Right atrium auricular region (tissue), 2 donors: ENCODE results near the gene TRIP10. TPM values are rescaled to one million over a fixed set of nuclear protein-coding genes. Genes with fewer than 3 reads are reported as not detected.

Experiments used
- DNase-seq: peaks from one replicate; pipeline ENCODE4 v3.0.0-alpha.2; 2019; ENCODE audit warnings: low spot score
- H3K27ac ChIP-seq, 2 donors: fragments of 200-600 bp; sonication (generic); 1 replicate in 1 of 2; 2 replicates in 1 of 2; pipeline ENCODE4 v1.5.1; 2016 to 2019
- H3K27me3 ChIP-seq, 2 donors: fragments of 200-600 bp; sonication (generic); one replicate each; pipeline versions ENCODE4 v1.5.1 to v1.6.0; 2017 to 2019
- H3K36me3 ChIP-seq: fragments of 200-600 bp; sonication (generic); one replicate; pipeline ENCODE4 v1.5.1; 2016
- H3K4me1 ChIP-seq, 2 donors: fragments of 200-600 bp; sonication (generic); one replicate each; pipeline versions ENCODE4 v1.5.1 to v1.6.0; 2017 to 2019
- H3K4me3 ChIP-seq, 2 donors: fragments of 200-600 bp; sonication (generic); 1 replicate in 1 of 2; 2 replicates in 1 of 2; pipeline ENCODE4 v1.5.1; 2017 to 2019; ENCODE audit warnings: mild to moderate bottlenecking in 1 of 2, moderate library complexity in 1 of 2
- H3K9me3 ChIP-seq, 2 donors: fragments of 200-600 bp; sonication (generic); one replicate each; pipeline ENCODE4 v1.5.1; 2019
- total RNA-seq, 2 donors: library from RNA; depleted of rRNA; stranded (reverse); fragments of >200 nt; gene quantifications; one replicate each; pipeline ENCODE4 v1.1.0, GENCODE V29; 2016
- TF ChIP-seq, protein P1 (sequence below), 2 donors: fragments of 200-600 bp; sonication (generic); IDR thresholded peaks; one replicate each; pipeline ENCODE4 v1.5.1; 2019; ENCODE audit warnings: antibody characterized with exemption in 2 of 2

Gene TRIP10
- total RNA-seq, 2 donors from 2014 or later, result 39.6 to 65.3 TPM

DNA sequence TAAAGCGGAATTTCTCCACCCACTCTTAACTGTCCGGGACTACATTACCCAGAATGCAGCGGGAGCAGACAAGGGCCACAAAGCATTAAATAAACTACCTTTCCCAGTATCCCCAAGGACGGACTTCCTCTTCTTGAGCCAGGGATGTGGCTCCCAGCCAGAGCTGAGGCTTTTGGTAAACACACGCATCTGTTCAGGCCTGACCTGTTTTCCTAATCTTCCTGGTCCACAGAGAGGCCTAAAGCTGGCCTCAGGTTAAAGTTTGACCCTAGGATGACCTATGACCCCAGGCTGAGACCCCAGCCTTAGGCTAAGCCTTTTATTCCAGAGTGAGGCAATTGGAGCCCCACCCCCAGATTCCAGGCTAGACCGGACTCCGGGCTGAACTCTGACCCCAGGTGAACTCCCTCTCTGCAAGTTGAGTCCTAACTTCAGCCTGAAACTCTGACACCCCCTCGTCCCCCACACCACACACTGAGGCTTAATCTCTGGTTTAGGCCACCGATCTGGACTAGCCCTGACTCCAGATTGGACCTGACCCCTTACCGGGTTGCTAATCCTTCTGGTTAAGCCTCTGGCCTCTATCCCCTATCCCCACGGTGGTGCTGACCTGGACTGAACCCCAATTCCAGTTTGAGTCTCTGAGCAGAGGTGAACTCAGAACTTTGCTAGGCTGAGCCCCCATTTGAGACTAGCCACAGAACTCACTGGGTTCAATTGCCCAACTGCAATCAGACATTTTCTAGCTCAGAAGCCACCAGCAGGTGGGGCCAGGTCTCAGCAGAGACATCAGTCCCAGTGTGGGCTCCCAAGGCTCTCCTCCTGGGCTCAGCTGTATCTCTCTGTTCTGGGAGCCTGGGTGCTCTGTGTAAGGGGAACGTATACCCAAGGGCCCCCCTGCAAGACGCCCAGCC is 1.4 kb upstream of the TRIP10 start:
- TF ChIP-seq, protein P1, sequence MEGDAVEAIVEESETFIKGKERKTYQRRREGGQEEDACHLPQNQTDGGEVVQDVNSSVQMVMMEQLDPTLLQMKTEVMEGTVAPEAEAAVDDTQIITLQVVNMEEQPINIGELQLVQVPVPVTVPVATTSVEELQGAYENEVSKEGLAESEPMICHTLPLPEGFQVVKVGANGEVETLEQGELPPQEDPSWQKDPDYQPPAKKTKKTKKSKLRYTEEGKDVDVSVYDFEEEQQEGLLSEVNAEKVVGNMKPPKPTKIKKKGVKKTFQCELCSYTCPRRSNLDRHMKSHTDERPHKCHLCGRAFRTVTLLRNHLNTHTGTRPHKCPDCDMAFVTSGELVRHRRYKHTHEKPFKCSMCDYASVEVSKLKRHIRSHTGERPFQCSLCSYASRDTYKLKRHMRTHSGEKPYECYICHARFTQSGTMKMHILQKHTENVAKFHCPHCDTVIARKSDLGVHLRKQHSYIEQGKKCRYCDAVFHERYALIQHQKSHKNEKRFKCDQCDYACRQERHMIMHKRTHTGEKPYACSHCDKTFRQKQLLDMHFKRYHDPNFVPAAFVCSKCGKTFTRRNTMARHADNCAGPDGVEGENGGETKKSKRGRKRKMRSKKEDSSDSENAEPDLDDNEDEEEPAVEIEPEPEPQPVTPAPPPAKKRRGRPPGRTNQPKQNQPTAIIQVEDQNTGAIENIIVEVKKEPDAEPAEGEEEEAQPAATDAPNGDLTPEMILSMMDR (IDR thresholded peaks at IDR 0.05), result peak; percentile 44 to 72
- H3K36me3 ChIP-seq, result peaks cover 8% of the 10 kb centered on the region
- H3K4me3 ChIP-seq, result peak overlapping the region in 1 of 2 donors; percentile 95
- H3K27me3 ChIP-seq, result no peaks in the 10 kb centered on the region
- H3K4me1 ChIP-seq, result peaks cover 0 to 55% of the 10 kb centered on the region in 2 donors
- DNase-seq, result peak; percentile 87
- peak overlapping the region; percentile 96 to 97 for H3K27ac ChIP-seq
- H3K9me3 ChIP-seq, result no peaks in the 10 kb centered on the region

DNA sequence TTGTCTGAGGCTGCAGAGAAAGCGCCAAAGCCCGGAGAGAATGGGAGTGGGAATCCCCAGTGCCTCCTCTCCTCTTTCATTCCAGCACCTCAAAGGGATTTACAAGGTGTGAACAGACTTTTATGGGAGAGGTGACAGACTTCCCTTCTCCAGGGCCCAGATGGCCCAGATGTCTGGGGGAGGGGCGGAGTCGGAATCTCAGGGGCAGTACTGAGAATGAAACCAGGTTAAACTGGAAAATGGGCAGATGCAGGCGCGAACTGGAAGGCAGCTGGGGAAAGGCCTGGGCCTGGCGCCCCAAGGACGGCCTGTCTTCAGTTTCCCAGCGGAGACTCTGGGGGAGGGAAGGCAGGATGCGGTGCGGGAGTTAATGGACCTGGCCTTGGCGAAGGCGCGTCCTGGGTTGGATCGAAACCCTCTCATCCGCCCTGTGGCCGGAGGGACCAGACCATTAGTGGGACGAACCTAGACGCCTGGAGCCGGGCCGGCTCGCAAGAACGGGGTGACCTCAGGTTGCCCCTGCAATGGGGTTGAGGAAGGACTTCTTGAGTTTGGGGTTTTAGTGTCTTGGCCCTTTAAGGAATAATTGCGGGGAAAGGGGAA is 592 bp upstream of the TRIP10 start:
- Histone ChIP-seq H3K27ac (peak overlapping the region; percentile 96 to 97), H3K4me1 (peaks cover 0 to 62% of the 10 kb centered on the region in 2 donors), H3K27me3 (no peaks in the 10 kb centered on the region), H3K9me3 (no peaks in the 10 kb centered on the region), H3K4me3 (peak overlapping the region; percentile 11 to 95), H3K36me3 (peaks cover 13% of the 10 kb centered on the region)
- peak; percentile 67 for DNase-seq
- TF ChIP-seq, protein P1 (IDR thresholded peaks at IDR 0.05), result no peak

DNA sequence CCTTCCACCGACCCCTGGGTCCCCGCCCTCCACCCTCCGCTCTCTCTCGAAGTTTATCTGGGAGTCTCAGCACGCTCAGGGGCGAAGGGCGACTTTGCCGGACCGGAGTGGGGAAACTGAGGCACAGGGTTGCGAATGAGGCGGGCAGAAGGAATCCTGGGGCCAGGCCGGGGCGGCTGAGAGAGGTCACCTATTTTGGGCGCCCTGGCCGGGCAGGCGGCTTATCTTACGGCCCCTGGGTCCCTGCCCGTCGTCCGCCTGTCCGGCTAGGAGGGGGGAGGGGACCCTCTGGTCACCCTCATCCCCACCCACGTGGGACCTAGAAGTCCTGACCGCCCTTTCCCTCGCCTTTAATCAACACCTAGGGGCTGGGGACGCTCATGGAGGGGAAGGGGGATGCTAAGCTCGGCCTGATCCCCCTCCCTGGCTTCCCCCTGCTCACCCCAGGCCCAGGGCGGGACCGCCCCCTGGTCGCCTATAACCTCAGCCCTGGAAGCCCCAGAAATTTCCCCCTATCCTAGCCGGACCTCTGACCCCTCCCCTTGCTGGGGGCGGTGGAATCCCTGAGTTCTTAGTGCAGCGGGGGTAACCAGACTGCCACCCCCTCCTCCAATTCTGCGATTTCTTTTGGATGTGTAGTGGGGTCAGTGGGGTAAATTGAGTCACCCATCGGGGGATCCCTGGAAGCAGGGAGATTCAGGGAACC is 556 bp downstream of the TRIP10 start:
- Histone ChIP-seq H3K9me3 (no peaks in the 10 kb centered on the region), H3K36me3 (peaks cover 13% of the 10 kb centered on the region), H3K27me3 (no peaks in the 10 kb centered on the region), H3K27ac (peak overlapping the region; percentile 91 to 97), H3K4me3 (peak overlapping the region; percentile 94 to 95), H3K4me1 (peaks cover 0 to 74% of the 10 kb centered on the region in 2 donors)
- DNase-seq, result no peak
- TF ChIP-seq, protein P1 (IDR thresholded peaks at IDR 0.05), result no peak

DNA sequence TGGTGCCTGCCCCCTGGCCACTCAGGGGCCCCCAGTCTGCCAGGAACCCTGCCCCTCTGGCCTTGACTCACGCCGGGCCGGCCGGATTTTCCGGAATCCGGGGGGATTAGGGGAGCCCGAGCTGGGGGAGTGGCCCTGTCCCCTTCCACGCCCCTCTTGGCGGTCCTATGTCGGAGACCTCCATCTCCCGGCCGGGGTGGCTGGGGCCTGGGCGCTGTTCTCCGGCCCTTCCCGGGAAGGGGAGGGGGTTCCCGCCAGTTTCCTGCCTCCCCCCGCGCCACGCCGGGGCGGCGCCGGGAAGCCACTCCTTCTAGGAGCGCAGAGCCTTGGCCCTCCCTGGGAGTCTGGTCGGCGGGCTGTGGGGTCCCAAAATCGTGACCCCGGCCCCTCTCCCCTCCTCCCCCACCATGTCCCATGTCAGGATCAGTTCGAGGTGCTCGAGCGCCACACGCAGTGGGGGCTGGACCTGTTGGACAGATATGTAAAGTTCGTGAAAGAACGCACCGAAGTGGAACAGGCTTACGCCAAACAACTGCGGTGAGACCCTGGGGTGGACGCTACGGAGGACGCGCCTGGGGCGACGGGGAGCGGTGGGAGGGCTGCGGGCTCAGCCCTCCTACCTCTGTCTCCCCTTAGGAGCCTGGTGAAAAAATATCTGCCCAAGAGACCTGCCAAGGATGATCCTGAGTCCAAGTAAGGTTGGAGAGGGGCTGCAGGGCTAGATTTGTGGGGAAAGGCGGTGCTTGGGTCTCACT is 1.3 kb downstream of the TRIP10 start:
- Histone ChIP-seq H3K36me3 (peaks cover 18% of the 10 kb centered on the region), H3K9me3 (no peaks in the 10 kb centered on the region), H3K4me3 (peak overlapping the region; percentile 94 to 95), H3K4me1 (peaks cover 0 to 77% of the 10 kb centered on the region in 2 donors), H3K27ac (peak overlapping the region; percentile 91 to 97), H3K27me3 (no peaks in the 10 kb centered on the region)
- DNase-seq, result peak; percentile 68
- TF ChIP-seq, protein P1 (IDR thresholded peaks at IDR 0.05), result no peak

DNA sequence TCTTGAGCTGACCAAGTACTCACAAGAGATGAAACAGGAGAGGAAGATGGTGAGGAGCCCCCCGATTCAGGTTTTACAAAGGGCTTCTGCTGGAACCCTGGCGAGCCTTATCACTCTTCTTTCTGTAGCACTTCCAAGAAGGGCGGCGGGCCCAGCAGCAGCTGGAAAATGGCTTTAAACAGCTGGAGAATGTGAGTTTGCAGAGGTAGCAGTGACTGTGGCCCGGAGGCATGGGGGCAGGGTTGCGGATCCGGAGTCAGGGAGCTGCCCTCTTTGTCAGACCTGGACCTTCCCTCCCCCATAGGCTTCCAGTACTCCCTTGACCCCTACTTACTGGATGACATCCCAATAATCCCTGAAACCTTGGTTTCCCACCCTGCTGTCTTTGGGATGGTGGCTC is 3.6 kb downstream of the TRIP10 start:
- Histone ChIP-seq H3K4me1 (peaks cover 0 to 71% of the 10 kb centered on the region in 2 donors), H3K36me3 (peaks cover 41% of the 10 kb centered on the region), H3K27ac (peak overlapping the region; percentile 82 to 92), H3K27me3 (no peaks in the 10 kb centered on the region), H3K9me3 (no peaks in the 10 kb centered on the region), H3K4me3 (no peak overlapping the region)
- no peak for DNase-seq
- TF ChIP-seq, protein P1 (IDR thresholded peaks at IDR 0.05), result no peak
